ENCODE results near the gene LRRC4C.

Gene LRRC4C

DNA sequence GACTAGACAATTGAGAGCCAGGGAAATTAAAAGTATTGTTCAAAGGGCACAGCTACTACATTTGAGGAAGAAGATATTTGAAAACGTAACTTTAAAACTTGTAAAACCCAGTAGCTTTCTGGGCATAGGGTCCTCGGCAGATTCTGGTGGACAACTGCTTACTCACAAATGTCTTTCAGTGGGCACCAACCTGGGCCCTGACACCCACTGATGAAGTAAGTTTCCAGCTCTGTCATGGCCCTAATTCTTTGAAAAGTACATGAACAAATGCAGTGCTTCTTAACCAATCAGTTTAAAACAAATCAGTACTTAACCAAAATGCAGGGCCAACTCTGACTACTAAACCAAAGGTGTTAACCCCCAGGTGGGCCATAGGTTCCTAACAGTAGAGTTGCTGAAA is 1170.1 kb downstream of the LRRC4C start:
- DNase-seq (ENCODE audit: low spot score), result no peak

DNA sequence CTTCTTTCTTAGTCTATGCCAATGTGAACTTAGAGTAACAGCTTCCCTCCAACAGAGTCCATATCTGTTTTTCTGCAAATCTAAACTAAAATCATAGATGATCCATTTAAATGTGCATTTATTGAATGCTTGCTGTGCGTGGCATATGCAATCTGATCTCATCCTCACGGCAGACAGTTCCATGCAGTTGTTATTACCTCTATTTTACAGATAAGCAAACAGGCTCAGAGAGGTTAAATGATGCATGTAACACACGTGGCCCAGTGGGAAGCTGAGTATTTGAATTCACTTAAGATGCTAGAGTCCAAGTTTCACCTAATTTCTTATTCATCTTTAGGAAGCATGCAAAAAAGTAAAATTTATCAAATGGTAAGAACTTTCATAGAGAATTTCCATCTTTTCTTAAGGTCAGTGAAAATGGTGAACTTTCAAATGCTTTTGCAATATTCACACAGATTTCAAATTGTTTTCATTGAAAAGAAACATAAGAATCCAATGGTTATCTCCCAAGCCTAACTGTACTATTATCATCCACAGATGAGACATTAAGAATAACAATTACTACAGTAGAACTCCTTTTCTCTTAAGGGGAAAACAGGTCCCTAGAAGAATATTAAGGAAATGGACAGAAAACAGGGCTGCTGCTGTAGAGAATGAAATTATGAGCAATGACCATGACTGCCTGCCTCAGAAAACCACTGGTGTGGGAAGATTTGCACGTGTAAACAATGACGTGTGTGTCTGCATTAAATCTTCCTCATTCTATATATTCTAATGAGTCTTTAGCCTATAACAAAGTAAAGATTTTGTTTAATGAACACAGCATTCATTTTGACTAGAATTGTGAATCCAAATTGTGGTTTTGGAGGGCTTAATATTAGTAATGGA is 1171.3 kb downstream of the LRRC4C start:
- peak; percentile 50 for DNase-seq (ENCODE audit: low spot score)

DNA sequence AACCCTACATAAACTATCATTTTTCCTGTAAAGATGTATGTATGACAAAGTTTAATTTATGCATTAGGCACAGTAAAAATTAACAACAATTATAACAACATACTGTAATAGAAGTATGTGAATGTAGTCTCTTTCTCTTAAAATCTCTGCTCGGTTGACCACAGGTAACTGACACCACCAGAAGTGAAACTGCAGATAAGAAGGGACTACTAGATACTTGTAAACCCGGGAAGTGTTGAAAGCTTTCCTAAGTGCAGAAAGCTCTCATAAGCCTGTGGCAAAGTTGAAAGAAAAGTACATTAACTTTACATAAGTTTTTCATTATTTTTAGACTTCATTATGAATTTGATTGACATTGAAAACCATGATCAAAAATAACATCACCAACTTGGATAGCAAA is 1173.3 kb downstream of the LRRC4C start:
- no peak for DNase-seq (ENCODE audit: low spot score)

DNA sequence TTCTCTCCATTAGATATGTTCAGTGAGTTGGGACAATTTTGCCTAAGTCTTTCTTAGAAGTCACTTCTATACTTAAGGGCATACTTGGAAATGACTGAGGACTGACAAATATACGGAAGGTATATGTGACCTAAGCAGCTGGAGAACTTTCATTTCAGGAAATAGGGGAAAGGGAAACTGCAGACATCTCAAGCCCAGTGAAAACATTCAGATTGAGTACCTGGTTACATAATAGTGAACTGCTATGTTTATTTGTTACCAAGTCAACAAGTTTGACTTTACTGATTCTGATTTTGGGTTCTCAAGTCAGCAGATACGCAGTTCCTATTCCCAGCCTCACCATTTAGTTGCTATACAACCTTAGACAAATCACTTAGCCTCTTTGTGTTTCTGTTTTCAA is 1173.9 kb downstream of the LRRC4C start:
- no peak for DNase-seq (ENCODE audit: low spot score)

DNA sequence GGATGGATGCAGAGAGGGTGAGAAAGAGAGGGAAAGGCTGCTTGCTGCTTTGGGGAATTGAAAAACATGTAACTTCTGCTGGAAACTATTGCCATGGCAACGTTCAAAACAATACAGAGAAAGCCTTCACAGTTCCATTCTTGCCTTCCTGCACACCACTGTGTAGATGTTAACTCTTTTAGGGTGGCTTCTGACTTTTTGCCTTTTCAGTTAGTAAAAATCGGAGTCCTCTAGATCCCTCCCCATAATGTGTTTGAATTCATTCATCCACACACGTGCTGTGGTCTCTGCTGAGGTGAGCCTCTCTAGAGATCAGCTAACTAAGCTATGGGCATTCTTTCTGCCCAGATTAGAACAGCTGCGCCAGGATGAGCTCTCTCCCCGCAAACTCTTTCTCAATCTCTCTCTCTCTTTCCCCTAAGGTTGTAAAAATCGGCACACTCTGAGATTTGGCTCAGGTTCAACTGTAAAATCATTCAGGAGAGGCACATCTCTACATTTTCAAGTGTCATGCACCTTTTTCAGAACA is 1178.3 kb downstream of the LRRC4C start:
- DNase-seq (ENCODE audit: low spot score), result peak; percentile 77

DNA sequence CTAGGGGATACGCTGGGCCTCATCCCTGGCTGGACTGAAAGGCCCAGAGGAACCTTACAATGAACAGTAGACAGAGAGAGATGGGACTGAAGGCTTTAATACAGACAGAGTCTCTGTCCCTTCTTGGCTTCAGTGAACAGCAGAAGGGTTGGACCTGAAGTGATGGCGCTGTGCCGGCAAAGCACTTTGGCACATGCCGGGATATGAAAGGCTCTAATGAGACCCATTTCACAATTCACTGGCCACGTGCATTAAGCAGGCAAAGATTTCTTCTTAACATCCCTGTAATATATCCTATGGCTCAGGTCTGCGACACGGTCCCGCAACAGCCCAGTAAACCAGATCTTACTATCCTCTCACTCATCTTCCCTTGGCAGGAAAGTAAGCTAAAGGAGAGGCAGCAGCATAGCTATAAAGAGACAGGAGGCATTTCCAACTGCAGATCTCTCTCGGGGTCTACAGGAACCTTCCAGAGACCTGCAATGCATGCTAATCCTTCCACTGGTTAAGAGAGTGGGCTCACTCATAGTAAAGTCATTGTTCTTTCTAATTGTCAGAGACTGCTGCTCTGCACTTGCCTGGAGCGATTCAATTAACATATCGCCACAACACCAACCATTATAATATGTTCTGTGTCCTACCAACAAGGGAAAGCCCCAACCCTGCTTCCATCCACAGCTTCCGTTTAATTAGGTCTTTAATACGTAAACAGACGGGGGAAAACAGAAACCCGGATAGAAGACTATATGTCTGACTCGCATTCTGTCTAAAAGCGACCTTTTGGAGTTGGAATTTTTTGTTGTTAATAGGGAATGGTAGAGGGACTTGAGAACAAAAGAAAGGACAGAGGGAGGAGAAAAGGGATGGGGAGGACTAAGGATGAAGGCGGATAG is 1179.0 kb downstream of the LRRC4C start:
- DNase-seq (ENCODE audit: low spot score), result peak; percentile 87

DNA sequence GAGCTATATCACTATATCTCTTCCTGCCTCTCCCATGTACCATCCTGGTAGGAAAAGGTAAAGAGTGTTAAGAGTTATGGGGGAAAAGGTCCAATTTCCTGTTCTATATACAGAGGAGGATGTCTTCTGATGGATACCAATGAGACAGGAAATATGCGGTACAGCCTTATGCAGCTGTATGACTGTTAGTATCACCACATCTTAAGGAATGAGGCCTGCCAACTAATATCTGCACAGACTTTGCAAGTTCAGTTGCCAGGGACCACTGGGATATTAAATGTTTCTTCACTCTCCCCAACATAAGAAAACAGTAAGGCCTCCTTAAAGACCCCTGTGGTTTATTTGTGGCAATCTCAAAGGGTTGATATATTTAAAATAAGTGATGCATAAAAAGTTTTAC is 1182.5 kb downstream of the LRRC4C start:
- DNase-seq (ENCODE audit: low spot score), result no peak

DNA sequence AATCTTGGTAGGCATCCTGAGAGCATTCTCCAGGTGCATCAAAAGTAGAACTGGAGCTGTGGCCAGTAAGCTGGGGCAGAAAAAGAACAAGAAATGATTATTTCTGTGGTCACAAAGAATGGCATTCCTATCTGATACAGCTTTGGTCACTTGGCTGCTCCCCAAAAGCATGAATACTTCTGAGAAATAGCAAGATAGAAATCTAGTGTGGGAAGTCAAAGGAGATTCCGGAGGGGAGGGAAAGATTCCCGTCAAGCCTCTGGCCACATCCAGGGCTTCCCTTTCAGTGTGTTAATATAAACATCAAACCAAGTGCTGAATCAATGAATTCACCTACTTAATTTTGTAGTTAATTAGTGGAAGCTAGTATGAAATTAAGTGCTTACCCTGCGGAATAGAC is 1185.4 kb downstream of the LRRC4C start:
- DNase-seq (ENCODE audit: low spot score), result no peak

DNA sequence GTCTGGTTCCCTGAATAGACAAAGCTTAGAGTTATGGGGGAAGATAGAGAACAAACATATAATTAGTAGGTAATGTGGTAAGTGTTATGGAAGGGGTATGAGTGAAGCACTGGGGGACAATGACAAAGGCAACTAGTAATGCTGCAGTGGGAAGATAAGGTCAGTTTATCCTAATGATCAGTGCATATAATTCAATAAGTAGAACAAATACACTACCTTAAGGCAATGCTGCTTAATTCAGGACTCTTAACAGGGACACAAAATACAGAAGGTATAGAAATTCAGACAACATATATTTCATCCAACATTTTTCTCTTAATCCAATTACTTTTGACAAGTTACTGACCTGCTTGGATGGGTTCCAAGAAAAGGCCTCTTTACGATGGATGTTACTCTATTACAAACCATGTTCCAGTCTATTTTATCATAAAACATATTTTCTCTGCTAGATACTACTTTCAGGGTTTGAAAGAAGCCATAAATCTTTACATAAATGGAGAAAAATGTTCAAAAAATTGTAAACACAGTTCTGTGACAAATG is 1186.2 kb downstream of the LRRC4C start:
- DNase-seq (ENCODE audit: low spot score), result no peak

DNA sequence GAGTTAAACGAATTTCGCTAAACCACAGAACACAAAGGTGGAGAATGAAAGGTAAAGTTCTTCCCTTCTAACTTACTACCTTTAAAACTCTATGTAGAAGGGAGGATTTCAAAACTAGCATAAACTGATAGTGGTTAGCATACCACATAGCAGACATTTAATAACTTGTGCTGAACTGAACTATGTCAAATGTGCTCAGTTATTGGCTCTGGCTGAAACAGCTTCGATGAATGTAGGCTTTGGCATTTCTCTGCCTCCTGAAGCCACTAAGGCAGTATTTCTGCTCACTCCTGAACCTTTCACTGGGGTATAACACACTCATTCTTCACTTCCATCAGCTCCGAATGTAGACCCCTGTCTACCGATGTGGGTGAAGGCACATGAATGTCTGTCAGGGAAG is 1188.1 kb downstream of the LRRC4C start:
- DNase-seq (ENCODE audit: low spot score), result no peak

DNA sequence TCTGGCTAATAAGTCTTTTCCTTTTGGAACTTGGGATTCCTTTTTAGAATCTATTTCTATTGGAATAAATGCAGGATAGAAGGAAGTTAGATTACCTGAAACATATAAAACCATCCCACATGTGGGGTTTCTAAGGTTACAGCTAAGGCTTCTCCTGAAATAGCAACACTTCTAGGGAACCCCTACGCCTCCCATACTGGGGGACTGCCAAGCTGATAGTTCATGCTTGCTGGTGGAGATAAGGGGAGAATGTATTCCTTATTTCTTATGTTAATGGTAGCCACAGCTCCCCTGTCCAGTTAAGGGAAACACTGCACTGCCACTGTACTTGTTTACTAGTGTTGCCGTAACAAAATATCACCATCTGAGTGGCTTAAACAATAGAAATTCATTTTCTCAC is 1189.6 kb downstream of the LRRC4C start:
- no peak for DNase-seq (ENCODE audit: low spot score)

DNA sequence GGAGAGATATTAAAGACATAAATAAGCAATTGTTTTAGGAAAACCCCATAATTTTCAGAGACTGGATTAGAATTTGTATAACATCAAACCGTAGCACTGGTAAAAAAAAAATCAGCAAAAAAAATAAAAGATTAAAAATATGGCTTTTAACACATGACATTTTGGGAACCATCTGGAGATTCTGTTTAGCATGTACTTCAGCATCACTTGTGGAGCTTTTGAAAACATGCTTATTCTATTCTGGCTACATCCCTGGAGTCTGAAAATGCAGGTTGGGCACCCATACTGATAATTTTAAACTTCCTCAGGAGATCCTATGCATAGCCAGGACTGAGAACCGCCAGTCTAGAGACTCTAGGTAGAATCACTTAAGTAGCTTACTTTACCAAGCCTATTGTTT is 1190.9 kb downstream of the LRRC4C start:
- no peak for DNase-seq (ENCODE audit: low spot score)

DNA sequence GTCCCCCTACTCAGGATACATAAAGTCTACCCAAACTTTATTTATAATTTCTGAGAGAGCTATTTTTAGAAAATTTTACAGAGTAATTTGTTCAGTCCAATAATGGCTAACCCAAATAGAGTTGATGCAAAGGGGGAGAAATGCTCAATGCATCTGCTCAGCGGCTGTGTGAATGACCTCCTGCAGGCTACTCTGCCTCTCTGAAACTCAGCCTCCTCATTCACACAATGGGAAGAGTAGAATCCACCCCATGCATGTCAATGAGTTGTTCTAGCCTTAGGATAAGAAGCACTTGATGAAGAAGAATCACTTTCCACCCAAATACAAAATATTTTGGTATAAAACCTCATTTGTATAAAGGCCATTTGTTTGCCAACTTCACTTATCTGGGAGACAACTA is 1204.0 kb downstream of the LRRC4C start:
- DNase-seq (ENCODE audit: low spot score), result no peak

DNA sequence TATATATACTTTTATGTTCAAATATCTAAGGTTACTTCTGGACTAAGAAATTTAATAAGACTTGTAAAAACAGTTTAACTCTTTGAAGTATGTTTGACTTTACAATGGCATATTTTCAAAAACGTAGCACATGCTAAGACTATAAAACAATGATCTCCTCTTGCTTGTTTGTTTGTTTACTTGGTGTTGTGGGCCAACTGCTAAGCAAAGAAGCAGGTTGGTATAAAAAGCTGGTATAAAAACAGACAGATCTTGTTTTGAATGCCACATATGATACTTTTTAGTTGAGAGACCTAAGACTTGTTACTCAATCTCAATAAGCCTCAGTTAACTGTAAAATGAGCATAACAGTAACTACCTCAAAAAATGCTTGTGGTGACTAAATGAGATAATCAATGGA is 1206.3 kb downstream of the LRRC4C start:
- no peak for DNase-seq (ENCODE audit: low spot score)

DNA sequence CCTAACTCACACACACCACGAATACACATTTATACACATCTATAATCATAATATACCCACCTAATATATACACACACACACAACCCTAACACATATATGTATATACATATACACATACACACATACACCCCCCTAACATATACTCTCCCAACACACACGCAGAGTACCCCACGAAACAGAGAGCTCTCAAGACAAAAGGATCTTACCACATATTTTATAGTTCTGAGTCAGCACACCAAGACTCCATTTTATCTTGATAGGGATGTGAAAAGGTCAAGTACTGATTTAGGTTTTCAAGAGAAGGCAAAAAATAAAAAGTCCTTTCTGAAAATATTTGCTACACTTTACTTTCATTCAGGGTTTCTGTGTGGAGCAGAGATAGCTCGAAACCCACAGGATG is 1207.2 kb downstream of the LRRC4C start:
- no peak for DNase-seq (ENCODE audit: low spot score)

DNA sequence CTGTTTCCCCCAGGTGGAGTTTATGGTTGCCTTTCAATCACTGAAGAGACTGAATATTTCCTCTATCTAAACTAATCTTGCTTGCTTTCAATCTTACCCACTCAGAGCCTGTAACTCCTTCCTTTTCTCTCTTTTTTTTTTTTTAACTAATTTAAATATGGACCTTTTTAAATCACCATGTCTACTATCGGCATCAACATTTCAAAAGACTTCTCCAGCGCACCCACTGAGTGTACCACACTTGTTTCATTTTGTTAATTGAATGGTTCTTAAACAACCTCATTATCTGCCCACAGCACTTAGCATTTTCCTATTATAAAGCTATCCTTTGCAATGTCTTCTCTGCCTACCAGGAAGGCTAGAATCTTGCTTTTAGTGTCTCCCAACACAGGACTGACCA is 1212.5 kb downstream of the LRRC4C start:
- DNase-seq (ENCODE audit: low spot score), result no peak

DNA sequence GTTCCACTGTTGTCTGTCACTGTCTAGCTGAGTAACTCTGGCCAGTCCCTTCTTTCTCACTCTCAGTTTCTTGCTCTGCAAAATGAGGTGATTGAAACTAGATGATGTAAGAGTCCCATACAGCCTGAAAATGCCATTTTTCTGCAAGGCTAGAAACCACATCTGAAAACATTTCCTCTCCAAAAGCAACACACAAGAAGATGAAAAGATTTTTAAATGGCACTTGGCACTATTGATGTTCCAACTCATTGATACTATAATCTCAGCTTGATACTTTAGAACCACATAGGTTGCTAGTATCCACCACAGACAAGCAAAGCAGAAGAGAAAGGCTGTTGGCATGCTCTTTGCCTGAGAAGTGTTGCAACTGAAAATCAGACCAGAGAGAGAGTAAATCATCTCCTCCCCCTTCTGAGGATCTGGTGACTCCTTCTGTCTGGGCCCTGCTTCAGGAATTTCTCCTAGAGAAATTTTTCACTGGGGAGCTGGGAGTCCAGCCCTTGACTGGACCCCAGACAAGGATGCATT is 1217.9 kb downstream of the LRRC4C start:
- peak; percentile 27 for DNase-seq (ENCODE audit: low spot score)

DNA sequence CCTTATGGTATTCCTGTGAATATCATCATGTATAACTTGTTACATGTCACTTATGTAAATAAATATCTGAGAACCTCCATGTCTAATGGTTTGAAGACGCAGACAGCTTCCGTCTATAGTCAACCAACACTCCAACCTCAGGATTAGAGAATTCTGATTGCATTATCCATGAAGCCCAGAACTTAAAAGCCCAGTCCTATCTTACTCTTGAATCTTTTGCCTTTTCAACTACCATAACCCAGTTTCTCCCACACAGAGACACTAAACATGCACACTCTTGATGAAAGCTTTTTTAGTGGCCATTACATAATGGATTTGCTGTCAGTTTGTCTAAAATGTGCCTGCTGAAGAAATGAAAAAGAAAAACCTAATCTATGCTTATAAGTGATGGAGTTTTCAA is 1219.2 kb downstream of the LRRC4C start:
- no peak for DNase-seq (ENCODE audit: low spot score)

DNA sequence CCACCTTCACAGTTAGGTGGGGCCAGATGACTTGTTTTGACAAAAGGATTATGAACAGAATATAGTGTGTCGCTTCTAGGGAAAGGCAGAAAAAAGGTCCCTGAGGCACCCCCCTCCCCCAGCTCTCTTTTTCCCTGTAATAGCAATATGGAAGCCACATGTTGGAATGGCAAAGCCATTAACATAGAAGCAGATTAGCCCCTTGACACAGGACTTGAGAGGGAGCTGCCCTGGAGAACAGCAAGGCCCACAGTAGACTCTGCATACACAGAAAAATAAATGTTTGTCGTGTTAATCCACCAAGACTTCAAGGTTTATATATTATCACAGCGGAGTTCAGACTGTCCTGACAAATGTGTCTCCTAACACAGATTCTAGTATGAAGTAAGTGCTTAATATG is 1222.9 kb downstream of the LRRC4C start:
- no peak for DNase-seq (ENCODE audit: low spot score)

DNA sequence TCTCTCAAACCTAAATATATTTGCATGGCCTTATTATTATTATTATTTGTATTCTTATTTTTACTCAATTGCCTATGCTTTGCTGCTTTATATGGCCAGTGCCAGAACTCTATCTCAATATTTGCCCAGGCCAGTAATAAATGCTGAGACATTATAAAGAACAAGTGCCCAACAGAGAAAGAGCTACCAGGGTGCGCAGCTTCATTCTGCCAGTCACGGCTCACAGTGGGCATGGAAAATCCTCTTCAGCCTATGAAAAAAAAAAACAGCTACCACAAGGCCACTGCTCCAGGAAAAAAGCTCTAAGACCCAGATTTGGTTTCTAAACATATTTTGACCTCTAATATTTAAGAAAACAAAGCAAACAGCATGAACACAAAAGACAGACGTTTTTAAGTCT is 1223.6 kb downstream of the LRRC4C start:
- DNase-seq (ENCODE audit: low spot score), result peak; percentile 66

DNA sequence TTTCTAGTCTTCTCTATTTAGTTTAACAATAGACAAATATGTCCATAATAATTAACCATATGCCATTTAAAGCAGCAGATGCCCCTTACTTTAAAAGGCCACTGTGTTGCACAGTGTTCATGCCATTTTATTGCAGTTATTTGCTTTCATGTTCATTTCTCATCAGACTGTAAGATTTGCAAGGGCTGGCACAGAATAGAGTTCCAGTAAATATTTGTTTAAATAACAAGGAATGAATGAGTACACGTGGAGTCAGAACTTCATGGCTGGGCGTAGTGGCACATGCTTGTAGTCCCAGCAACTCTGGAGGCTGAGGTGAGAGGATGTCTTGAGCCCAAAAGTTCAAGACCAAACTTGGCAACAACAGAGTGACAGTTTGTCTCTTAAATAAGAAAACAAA is 1228.6 kb downstream of the LRRC4C start:
- DNase-seq (ENCODE audit: low spot score), result no peak

DNA sequence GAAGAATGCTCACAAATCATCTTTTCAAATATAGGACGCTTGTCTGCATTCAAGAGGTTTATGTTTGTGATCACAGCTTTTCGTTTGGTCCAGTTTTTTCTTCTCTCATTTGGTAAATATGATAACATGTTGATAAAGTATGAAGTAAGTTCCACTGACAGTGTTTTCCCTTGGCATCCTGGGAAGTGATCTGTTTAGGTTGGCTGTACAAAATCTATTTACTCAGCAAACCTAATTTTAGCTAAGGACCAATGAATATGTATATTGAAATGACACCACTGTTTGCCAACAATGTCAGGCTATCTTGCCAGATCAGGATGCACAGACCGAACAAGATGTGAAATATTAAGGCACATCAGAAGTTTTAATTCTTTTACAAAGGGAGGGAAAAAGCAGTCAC is 1230.8 kb downstream of the LRRC4C start:
- DNase-seq (ENCODE audit: low spot score), result no peak

All from globus pallidus (tissue), 1 donor.